T47D (cell line): ENCODE measurements around the gene DCP1B.

Experiments used
- DNase-seq, 2 experiments: peaks; one replicate each; pipeline versions ENCODE4 v3.0.0 to v3.0.0-alpha.2; 2011 to 2012; ENCODE audit warnings: low read depth in 1 of 2, low spot score in 1 of 2
- JUND ChIP-seq: IDR thresholded peaks from 2 replicates; pipeline ENCODE4 v1.6.1; 2012; ENCODE audit warnings: low read depth
- in situ Hi-C: cut with HindIII; loops from 2 replicates; pipeline ENCODE4 v1.10.0; 2016; ENCODE audit warnings: low sequenced_read_pairs, low pct_unique_long_range_greater_than_20kb

The DCP1B gene

DNA sequence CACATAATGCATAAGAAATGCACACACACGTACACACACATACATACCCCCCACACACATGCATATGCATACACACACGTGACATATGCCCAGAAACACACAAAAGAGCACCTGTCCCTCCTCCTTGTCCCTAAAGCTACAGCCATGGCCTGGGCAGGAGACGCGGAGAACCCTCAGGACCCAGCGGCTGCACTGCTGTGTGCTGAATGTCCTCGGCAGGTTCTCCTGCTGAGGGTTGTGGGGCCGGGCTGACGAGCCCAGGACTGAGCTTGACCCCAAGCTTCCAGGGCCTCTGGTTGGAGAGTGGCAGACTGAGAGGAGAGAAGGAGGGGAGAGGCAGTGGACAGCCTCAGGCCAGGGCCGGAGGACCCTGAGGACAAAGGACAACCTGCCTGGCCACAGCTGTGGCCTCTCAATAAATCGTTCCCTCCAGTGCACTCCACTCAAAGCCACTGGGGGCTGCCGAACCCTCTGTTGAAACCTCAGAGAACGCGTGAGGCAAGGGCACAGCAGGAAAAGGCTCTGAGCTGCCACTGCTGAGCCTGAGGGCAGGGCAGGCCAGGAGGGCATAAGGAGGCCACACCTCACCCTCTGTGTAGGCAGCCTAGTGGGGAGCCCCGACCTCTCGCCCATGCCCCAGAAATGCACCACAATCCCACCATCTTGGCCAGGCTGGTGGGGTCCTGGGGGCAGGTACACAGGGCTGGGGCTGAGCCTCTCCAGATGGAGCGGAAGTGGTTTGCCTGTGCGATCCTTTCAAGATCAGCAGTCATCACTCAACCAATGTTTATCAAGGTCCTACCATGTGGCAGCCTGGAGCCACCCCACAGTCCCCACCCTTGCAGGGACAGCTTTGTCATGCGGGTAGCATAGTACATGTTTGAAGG is 88.9 kb downstream of the DCP1B start:
- in situ Hi-C loops: no loop called here
- DNase-seq: no peak
- no peak for TF ChIP-seq JUND

DNA sequence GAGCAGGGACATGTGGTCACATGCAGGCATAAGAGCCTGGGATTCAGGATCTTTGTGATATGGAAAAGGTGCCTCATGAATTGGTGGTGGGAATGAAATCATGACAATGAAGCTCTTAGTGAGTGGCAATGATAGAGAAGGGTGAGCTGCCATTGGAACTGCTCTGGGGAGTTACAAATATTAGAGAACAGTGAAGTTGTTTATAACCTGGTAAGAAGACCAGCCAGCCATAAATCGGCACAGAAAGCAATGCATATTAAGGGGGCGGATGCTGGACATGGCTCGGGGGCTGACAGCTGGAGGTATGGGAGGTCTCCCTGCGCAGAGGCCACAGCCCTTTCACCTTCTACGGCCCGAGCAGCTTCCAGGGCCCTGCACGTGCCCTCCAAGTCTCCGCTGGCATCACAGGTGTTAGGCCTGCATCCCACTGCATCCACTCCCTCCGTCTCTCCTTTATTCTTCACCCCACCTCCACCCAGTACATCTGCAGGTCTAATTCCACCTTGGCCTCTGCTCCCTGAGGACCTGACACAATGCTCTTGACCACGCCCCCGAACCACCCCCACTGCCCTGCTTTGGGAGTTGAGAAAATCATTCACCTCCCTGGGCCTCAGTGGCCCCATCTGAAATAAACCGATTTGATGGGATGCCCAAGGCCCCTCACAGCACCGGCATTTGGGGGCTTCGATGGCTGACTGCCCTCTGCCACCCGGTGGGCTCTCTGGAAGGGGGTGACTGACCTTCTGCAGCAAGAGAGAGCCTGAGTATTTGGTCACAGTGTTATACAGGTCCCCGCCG is 89.9 kb downstream of the DCP1B start:
- DNase-seq: no peak
- in situ Hi-C loops: no loop called here
- TF ChIP-seq JUND: no peak

DNA sequence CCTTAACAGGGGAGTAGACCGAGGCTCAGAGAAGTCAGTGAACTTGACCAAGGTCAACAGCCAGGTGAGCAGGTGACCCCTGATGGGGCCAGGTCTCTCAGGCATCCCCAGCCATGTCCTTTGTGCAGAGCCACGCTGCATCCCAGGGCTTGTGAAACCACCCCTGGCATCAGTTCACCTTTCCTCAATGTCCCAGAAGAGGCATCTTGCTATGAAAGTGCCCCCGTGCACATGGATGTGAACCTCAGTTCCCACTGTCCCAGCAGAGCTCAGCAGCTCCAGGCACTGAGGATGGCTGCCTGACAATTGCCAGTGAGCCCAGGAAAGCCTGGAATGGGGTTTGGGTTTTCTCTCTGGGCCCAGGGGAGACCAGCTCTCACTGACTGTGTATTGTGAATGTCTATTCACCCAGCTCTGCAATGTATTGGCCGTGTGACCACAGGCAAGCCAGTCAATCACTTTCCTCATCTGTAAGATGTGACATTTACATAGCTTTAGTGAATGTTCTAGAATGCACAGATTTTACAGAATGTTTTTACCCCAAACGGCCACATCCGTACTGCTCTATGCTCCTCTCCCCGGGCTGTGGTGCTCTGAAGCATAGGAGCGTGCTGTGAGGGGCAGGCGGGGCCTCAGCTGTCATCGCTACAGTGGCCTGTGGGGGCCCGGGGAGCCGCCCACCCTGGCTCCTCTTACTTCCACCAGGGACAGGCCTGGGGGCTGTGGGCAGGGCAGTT is 90.7 kb downstream of the DCP1B start:
- in situ Hi-C loops: no loop called here
- no peak for DNase-seq
- no peak for TF ChIP-seq JUND

DNA sequence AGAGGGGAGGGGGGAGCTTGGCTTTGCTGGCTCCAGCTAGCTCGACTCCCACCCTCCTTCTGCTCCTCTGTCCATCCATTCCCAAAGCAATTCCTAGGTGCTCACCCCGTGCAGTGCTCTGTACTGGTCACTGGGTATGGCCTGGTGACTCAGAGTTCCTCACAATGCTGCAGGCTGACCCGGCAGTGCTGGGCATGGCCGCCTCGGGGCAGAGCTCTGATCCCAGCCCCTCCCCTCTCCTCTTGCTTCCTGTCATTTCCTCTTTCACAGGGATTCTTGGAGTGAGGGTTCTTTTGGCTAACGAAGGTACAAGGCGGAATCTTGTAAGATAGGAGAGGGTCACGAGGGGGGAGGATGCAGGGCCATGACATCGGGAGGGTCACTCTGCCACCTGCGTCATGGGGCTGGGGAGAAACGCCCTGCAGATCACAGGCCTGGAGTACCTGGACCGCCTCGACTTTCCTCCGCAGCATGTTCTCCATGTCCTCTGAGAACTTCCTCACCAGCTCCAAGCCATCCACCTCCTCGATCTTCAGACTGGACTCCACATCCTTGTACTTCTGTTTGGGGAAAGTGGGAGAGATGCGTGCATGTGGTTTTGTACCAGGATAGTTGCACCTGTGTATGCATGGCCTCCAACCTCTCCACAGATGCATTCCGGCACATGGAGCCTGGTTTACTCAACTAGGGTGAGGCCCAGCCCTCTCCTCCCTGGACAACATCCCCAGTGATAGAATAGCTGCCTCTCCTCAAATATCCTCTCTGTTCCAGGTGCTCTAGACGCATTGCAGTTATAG is 91.5 kb downstream of the DCP1B start:
- in situ Hi-C loops: no loop called here
- TF ChIP-seq JUND: no peak
- no peak for DNase-seq

DNA sequence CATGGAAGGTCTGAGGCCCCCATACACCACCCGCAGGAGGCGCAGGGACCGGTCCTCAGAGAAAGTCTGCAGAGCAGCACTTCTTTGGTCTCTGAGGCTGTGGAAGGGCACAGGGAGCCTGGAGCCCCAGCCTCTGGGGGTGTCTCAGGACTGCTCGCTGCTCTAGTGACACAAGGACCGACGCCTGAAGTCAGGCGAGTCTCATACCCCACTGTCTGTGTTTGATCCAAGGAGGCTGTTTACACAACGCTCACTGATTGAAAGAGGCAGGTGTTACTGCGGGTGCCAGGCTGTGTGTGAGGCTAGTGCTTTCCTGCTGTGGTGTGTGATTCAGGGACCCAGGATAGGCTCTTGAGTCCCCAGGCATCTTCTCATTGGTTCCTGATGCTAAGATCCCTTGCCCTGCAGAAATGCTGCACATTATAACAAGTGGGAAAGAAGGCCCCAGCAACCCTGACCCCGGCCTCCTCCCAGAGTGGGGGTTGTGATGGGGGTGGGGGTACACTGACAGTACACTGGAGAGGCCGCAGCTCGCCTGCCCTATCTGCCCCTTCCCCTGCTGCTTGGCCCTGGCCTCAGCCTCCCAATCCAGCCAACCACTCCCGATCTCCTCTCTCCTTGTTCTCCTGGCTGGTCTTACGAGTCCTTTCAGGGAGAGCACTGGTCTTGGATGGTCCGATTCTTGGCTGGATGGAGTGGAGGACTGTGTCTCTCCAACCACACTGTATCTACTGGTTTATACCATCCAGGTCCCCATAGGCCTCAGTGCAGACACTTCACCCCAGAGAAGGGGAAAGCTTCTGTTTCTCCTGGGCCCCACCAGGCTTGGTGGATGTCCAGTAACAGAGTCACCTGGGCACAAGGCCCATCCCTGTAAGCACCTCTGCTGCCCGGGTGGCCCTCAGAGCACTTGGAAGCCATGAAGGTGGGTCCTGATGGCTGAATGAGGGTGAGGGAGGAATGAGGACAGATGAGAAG is 92.4 kb downstream of the DCP1B start:
- TF ChIP-seq JUND: no peak
- in situ Hi-C loops: no loop called here
- DNase-seq: no peak

DNA sequence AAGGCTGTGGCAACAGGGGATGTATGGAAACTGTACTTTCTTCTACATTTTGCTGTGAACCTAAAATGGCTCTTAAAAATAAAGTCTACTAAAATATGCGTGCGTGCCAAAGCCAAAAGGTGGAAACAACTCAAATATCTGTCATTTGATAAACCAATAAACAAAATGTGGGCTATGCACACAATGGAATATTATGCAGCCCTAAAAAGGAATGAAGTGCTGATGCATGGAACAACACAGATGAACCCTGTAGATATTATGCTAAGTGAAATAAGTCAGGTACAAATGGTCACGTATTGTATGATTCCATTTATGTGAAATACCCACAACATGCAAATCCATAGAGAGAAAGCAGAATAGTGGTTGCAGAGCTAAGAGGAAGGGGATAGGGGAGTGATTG is 93.8 kb downstream of the DCP1B start:
- in situ Hi-C loops: no loop called here
- no peak for DNase-seq
- no peak for TF ChIP-seq JUND

DNA sequence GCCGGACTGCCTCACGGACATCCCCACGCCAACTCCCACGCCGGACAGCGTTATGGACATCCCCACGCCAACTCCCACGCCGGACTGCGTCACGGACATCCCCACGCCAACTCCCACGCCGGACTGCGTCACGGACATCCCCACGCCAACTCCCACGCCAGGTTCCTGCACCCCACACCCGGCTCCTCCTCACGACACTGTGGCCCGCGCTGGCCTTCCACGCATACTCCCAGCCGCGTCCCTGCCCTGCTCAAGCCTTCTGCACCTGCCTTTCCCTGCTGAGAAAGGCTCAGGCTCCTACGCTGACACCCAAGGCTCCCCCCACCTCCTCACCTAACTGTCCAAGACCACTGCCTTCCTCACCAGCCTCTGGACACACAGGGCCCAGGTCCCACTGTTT is 95.5 kb downstream of the DCP1B start:
- TF ChIP-seq JUND: no peak
- in situ Hi-C loops: no loop called here
- DNase-seq: no peak

DNA sequence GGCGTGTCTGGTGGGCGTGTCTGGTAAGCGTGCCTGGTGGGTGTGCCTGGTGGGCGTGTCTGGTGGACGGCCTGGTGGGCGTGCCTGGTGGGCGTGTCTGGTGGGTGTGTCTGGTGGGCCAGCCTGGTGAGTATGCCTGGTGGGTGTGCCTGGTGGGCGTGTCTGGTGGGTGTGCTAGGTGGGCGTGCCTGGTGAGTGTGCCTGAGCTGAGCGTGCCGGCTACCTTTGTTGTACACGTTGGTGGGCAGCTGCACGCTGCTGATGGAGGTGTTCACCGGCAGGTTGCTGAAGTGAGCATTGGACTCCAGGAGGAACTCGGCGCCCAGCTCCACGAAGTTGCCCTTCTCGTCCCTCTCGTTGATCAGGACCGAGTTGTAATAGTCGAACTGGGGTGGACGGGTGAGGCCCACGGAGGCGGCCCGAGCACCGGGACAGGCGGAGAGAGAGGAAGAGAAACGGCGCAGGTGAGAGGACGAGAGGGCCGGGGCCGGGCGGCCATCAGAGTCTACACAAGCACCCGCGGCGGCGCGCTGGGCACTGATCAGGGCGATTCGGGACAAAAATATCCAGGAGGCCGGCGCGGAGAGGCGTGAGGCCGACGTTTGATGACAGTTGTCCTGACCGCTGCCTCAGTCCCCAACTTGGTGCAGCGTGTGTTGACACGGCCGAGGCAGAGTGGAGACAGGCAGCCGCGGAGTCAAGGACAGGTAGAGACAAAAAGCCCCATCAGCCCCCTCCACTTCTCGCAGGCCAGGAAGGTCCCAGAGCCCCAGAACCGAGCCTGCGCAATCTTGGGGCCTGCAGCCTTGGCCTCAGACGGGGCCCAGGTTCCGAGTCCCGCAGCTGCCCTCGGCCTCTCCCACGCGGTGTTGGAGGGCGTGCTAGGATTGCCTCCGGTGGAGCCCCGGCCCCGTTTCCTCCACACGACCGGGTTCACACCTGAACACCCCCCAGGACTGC is 96.3 kb downstream of the DCP1B start:
- in situ Hi-C loops: no loop called here
- DNase-seq: peak; percentile 42 to 80
- no peak for TF ChIP-seq JUND

DNA sequence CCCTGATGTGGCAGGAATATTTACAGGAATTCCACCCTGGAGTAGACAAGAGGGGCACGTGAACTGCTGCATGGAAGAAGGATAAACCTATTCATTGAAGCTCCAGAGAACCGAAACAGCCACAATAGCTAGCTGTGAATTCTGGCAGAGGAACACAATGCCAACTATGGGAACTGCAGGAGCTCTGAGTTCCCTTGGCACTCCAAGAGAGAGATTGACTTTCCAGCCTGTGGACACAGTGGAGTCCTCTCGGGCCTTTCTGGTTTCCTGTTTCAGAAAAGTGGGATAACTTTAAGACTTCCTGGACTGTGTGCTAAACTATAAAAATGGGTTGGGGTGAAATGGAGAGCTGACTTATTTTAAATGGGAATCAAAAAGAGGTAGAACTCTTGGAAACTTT is 97.7 kb downstream of the DCP1B start:
- in situ Hi-C loops: no loop called here
- no peak for TF ChIP-seq JUND
- DNase-seq: no peak

DNA sequence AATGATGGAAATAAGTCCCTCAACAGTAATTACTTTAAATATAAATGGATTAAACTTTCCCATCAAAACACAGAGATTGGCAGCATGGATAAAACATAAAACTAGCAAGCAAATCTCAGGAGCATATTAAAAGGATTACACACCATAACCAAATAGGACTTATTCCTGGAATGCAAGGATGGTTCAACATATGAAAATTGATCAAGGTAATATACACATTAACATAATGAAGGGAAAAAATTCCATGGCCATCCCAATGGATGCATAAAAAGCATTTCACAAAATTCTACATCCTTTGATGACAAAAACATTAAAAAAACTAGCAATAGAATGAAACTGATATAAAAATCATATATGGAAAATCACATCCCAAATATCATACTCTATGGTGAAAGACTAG is 99.4 kb downstream of the DCP1B start:
- no peak for TF ChIP-seq JUND
- DNase-seq: no peak
- in situ Hi-C loops: no loop called here
